Peyer's patch (tissue), 4 donors: ENCODE data around the gene CRABP2. TPM values are rescaled to one million over a fixed set of nuclear protein-coding genes. Genes with fewer than 3 reads are reported as not detected.
A peak's percentile ranks its signal among the peaks of the same experiment; 100 is the strongest.

Experiments used
- DNase-seq, 3 donors: peaks; one replicate each; pipeline ENCODE4 v3.0.0-alpha.2; 2017 to 2019
- H3K27ac ChIP-seq, 4 donors: fragments of 200-600 bp; sonication (generic); one replicate each; pipeline ENCODE4 v1.5.1; 2016 to 2019
- H3K27me3 ChIP-seq, 2 donors: fragments of 200-600 bp; sonication (generic); one replicate each; pipeline ENCODE4 v1.5.1; 2019
- H3K36me3 ChIP-seq, 3 donors: fragments of 200-600 bp; sonication (generic); one replicate each; pipeline ENCODE4 v1.5.1; 2016 to 2019
- H3K4me1 ChIP-seq, 4 donors: fragments of 200-600 bp; sonication (generic); one replicate each; pipeline ENCODE4 v1.5.1; 2016 to 2019
- H3K4me3 ChIP-seq, 4 donors: fragments of 200-600 bp; sonication (generic); 1 replicate in 3 of 4; 2 replicates in 1 of 4; pipeline ENCODE4 v1.5.1; 2016 to 2019; ENCODE audit warnings: mild to moderate bottlenecking in 1 of 4
- H3K9me3 ChIP-seq, 4 donors: fragments of 200-600 bp; sonication (generic); one replicate each; pipeline ENCODE4 v1.5.1; 2016 to 2019; ENCODE audit warnings: mild to moderate bottlenecking in 1 of 4
- CTCF ChIP-seq, 6 experiments: fragments of 450-650 bp in 4 of 6; fragments of 200-600 bp in 2 of 6; sonication (generic) in 1 of 6; IDR thresholded peaks; one replicate each; pipeline ENCODE4 v1.5.1; 2017 to 2019; ENCODE audit warnings: antibody characterized with exemption in 6 of 6, mild to moderate bottlenecking in 3 of 6, moderate library complexity in 1 of 6
- POLR2A ChIP-seq, 2 donors: fragments of 450-650 bp; IDR thresholded peaks; one replicate each; pipeline ENCODE4 v1.5.1; 2017; ENCODE audit warnings: antibody characterized with exemption in 2 of 2, mild to moderate bottlenecking in 2 of 2, moderate library complexity in 2 of 2
- total RNA-seq, 4 donors: library from RNA; depleted of rRNA; stranded (reverse); fragments of >200 nt; gene quantifications; one replicate each; pipeline ENCODE4 v1.1.0, GENCODE V29; 2016

CRABP2 gene
- total RNA-seq, 4 donors from 2014 or later = 3.6 to 5.0 TPM; not detected in 2

DNA sequence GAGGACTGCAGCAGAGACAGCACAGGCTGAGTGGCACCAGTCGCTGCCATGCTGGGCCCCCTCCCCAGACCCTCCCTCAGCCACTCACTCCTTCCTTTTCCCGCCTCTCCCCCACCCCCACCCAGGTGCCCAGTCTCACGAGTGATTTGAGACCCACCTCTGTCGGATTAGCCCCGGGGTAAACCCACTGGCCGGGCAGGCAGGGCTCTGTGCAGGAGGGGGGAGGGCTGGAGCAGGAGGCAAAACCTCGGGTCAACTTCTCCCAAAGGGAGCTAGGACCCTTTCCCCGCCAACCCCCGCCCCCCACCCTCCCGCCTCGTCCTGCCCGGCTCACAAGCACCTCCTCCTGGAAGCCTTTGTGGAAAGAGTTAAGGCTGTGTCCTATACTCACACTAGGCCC lies 39.0 kb upstream of the CRABP2 start:
- TF ChIP-seq POLR2A (IDR thresholded peaks at IDR 0.05) (no peak), CTCF (IDR thresholded peaks at IDR 0.05) (no peak)
- Histone ChIP-seq H3K27ac (no peak overlapping the region), H3K4me1 (peaks cover 0 to 45% (median 29%) of the 10 kb centered on the region in 4 donors), H3K27me3 (no peaks in the 10 kb centered on the region), H3K36me3 (peaks cover 0 to 32% (median 0%) of the 10 kb centered on the region in 3 donors), H3K9me3 (no peaks in the 10 kb centered on the region), H3K4me3 (no peak overlapping the region)
- no peak for DNase-seq

GRCh38 chr1:156743367-156744302 lies 38.3 kb upstream of the CRABP2 start:
- no peak for TF ChIP-seq CTCF (IDR thresholded peaks at IDR 0.05)
- H3K36me3 ChIP-seq = peaks cover 0 to 32% (median 0%) of the 10 kb centered on the region in 3 donors
- peaks cover 0 to 38% (median 24%) of the 10 kb centered on the region in 4 donors for H3K4me1 ChIP-seq
- no peaks in the 10 kb centered on the region for H3K9me3 ChIP-seq
- H3K4me3 ChIP-seq = no peak overlapping the region
- H3K27me3 ChIP-seq = no peaks in the 10 kb centered on the region
- no peak for DNase-seq
- H3K27ac ChIP-seq = no peak overlapping the region

DNA sequence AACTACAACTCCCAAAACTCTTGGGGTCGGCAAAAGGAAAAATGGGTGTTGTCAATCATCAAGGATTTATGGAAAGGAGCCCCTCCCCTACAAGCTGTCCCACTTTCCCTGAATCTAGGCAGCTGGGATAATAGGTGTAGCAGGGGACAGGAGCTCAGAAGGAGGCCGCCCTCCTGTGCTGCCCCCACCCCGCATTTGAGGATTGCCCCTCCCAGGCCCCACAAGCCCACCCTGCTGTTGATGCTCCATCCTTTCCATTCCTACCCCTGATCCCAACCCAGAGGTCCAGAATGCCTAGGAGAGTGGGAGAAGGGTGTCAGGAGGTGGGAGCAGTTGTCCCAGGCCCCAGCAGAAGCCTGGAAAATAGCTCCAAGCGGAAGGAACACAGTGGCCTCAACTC lies 37.4 kb upstream of the CRABP2 start:
- peaks cover 0 to 30% (median 16%) of the 10 kb centered on the region in 4 donors for H3K4me1 ChIP-seq
- TF ChIP-seq CTCF (IDR thresholded peaks at IDR 0.05) (no peak), POLR2A (IDR thresholded peaks at IDR 0.05) (no peak)
- H3K27ac ChIP-seq = no peak overlapping the region
- H3K27me3 ChIP-seq = no peaks in the 10 kb centered on the region
- no peak for DNase-seq
- H3K4me3 ChIP-seq = no peak overlapping the region
- H3K9me3 ChIP-seq = no peaks in the 10 kb centered on the region
- H3K36me3 ChIP-seq = peaks cover 0 to 34% (median 0%) of the 10 kb centered on the region in 3 donors

- no peak for TF ChIP-seq CTCF (IDR thresholded peaks at IDR 0.05)
- no peak for TF ChIP-seq POLR2A (IDR thresholded peaks at IDR 0.05)
- Histone ChIP-seq H3K4me1 (peaks cover 0 to 24% (median 9%) of the 10 kb centered on the region in 4 donors), H3K4me3 (no peak overlapping the region), H3K27me3 (no peaks in the 10 kb centered on the region), H3K36me3 (peaks cover 0 to 42% (median 0%) of the 10 kb centered on the region in 3 donors), H3K9me3 (no peaks in the 10 kb centered on the region), H3K27ac (peak overlapping the region; percentile 69 to 87 (median 82))
- DNase-seq = no peak
Observed at GRCh38 chr1:156742017-156742416, 36.6 kb upstream of the CRABP2 start.

DNA sequence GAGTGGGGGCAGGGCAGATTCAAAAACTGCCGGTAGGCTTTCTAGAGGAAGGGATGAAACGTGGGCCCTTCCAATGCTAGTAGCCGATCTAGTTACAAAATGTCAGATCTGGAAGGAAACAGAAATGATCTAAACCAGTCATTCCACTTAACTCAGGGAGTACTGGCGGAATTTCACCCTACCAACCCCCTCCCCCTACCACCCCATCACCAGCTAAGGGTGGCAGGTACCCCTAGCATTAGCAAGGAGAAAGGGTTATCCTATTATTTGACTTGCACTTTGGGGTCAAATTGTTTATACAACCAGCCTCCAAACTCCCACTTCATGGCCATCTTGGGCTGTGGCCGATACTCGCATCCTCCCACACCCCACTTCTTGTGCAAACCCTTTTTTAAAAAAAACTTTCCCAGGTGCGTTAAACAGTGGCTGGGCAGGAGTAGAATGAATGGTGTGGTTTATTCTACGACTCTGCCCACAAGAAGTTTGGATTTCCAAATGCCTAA lies 36.1 kb upstream of the CRABP2 start:
- H3K27me3 ChIP-seq = no peaks in the 10 kb centered on the region
- no peak for DNase-seq
- H3K4me1 ChIP-seq = peaks cover 0 to 20% (median 6%) of the 10 kb centered on the region in 4 donors
- peak overlapping the region in 3 of 4 donors; percentile 25 to 70 (median 40) for H3K4me3 ChIP-seq
- peak overlapping the region; percentile 69 to 87 (median 82) for H3K27ac ChIP-seq
- H3K9me3 ChIP-seq = no peaks in the 10 kb centered on the region
- TF ChIP-seq POLR2A (IDR thresholded peaks at IDR 0.05) = no peak
- TF ChIP-seq CTCF (IDR thresholded peaks at IDR 0.05) = no peak
- H3K36me3 ChIP-seq = peaks cover 0 to 47% (median 0%) of the 10 kb centered on the region in 3 donors
